ENCODE results near the gene ADRM1.

Gene ADRM1

DNA sequence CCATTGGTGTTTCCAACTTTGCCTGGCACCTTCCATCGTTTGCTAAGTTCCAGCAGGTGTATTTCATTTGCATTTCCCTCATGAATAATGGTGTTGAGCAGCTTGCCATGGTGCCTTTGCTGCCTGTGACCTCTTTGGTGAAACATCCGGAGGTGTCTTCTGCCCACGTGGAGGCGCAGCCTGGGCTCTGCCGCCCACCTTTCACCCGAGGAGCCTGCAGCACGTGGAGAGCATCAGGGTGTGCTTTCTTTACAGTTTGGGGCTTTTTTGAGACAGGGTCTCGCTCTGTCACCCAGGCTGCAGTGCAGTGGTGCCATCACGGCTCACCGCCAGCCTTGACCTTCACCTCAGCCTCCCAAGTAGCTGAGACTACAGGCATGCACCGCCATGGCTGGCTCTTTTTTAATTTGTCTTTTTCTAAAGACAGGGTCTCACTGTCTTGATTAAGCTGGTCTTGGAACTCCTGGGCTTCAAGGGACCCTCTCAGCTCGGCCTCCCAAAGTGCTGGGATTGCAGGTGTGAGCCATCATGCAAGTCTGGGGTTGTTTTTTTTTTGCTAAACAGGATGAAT is 3.0 kb upstream of the ADRM1 start:
- DNase-seq, result no peak

DNA sequence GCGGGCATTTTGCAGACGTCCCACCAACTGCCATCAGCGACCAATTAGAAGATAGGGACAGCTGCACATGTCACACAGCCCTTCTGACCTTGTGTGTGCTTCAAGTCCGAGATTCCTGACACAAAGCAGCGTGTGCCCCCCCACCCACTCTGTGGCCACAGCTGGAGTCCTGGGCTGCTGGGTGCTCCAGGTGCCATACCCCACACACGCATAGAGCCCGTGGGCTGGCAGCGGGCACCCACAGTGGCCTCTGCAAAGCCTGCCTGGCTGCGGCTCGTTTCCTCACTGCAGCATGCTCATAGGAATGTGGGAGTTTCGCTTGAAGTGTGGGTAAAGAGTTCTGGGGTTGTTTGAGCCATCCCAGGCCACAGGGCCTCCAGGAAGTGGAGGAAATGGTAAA is 2.5 kb upstream of the ADRM1 start:
- no peak for DNase-seq

DNA sequence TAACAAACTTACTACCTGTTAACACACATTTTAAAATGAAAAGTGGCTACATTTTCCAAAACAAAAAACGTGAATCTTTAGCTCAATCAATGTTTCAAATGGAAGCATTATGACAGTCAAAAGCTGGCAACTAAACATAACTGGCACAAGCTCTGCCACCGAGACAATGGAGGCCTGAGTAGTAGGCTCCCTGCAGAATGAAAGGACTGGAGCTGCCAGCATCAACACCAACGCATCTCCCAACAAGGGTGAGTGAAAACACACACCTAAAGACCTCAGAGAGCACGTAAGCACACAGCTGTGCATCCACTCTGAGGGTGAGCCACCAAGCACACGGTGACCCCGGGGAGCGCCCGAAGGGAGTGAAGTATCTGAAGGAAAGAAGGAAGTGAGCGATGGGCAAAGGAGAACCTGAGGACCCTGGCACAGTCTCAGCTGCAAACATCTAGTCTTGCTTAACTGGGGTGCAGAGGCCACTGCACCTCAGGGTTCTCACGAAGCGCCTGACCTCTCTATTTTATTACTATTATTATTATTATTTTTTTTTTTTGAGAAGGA is 1.6 kb upstream of the ADRM1 start:
- no peak for DNase-seq

DNA sequence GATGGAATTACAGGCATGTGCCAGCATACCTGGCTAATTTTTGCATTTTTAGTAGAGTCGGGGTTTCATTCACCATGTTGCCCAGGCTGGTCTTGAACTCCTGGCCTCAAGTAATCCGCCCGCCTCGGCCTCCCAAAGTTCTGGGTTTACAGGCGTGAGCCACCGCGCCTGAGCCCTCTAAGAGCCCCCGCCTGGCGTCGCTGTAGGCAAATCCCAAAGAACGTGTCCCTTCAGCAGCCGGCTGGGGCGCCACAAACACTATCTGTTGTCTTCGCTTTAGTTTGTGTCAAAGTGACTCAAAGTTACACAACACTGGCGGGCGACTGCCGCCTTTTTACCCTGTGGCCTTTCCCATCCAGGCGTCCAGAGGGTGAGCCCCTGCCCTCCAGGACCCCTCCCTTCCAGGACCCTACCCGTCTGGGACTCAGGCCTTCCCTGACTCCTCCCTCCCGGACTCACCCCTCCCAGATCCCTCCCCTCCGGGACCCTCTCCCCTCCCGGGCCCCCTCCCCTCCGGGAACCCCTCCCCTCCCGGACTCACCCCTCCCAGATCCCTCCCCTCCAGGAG is 940 bp upstream of the ADRM1 start:
- peak; percentile 93 for DNase-seq

DNA sequence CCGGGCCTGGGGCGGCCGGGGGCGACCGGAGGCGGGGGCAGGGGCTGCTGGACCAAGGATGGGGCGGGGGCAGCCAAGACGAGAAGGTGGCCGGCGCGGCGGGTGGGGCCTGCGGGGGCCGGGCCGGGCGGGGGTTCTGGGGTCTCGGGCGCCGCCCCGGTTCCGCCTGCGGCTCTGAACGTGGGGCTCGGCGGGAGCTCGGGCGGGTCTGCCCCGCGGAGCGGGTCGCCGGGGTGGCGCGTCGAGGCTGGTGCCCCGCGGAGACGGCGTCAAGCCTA is 204 bp downstream of the ADRM1 start:
- no peak for DNase-seq

DNA sequence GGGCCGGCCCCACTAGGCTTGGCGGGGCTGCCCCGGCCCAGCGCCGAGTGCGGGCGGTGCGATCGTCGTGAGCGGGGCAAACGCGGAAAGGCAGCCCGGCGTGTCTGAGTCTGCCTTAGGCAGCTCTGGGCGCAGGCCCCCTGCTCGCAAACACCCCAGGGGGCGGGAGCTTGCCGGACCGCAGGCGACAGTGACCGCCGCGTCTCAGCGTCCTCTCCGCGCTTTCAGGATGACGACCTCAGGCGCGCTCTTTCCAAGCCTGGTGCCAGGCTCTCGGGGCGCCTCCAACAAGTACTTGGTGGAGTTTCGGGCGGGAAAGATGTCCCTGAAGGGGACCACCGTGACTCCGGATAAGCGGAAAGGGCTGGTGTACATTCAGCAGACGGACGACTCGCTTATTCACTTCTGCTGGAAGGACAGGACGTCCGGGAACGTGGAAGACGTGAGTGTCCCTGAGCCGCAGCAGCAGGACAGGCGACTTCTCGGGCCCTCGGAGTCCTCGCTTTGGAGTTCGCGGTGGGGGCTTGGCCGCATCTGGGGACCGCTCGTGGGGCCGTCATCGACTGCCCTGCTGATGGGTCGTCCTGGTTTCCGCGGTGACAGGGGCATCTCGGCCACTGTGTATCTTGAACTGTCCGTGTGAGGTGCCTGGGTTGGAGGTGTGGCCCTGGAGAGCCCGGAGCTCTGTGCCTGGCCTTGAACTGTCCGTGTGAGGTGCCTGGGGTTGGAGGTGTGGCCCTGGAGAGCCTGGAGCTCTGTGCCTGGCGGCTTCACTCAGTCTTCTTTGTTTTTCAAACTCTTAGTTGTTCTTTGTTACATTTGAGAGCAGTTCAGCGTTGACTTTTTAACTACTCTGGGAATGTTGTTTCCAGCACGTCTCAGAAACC is 786 bp downstream of the ADRM1 start:
- peak; percentile 6 for DNase-seq

DNA sequence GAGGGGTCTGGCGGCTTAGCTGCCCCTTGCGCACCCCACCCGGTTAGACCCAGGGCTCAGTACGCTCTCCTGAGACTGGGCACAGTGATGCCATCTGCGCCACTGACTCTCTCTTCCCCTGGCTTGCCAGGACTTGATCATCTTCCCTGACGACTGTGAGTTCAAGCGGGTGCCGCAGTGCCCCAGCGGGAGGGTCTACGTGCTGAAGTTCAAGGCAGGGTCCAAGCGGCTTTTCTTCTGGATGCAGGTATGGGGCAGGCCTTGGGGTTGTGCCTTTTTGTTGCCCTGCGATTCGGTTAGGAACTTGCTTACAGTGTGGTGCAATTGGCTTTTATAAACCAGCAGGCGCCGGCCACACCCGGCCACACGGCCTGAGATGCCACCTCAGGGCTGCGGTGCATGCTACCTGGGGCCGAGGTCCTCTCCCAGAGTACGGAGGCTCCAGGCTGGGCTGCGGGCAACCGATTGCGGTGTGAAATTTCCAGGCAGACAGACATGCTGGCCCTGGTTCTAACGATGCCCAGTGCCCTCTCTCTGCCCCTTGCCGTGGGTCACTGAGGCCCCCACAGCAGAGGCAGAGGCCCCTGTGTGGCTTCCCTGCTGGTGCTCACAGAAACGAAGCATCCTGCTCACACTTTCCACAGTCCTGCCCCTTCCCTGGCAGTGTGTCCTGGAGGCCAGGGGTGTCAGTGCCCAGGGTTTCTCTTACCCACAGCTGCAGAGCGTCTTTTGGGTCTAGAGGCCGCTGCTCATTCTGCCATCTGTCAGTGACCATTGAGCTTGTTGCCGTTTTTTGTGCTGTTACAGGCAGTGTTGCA is 1.7 kb downstream of the ADRM1 start:
- no peak for DNase-seq

DNA sequence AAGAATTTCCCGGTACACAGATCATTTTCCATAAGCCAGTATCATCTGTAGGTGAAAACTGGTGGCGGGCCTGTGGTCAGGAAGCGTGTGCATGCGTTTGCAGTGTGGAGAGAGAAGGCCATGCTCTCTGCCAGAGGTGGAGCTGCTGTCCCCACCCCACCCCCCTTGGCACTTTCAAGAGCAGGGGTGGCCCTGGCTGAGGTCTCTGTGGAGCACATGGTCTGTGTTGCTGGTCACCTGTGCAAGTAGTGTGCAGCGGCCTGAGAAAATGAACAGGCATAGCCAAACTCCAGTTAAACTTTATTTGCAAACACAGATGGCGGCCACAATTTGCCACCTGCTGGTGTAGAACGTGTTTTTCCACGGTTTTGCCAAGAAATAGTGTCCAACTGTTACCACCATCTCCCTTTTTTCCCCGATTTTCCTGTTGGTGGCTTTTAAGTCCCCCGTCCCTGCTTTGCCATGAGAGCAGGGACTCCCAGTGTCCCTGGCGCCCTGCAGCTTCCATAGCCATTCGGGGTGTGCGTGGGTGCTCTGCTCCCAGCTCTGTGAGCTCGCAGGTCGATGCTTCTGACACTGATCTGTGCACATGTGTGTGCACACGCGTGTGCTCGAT is 2.5 kb downstream of the ADRM1 start:
- no peak for DNase-seq

DNA sequence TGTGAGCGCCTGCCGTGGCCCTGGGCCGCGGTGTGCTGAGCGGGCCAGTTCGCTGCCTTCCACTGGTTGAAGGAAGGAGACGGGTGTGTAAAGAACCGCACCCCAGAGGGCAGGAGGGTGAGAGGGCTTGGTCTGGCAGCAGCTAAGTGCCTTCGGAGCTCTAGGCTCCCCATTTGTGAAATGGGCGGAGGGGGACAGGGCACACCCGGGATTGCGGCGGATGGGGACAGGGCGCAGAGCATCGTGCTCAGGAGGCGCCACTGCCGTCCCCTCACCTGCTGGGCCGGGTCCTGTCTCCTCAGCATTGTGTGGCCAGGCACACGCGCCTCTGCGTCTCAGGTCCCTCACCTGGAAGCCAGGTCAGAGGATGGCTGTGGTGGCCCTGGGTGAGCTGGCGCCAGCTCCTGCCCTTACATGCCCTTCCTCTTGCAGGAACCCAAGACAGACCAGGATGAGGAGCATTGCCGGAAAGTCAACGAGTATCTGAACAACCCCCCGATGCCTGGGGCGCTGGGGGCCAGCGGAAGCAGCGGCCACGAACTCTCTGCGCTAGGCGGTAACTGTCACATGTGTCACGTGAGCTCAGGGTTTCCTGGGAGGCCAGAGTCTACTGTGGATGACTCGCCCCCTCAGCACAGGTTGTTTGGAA is 3.1 kb downstream of the ADRM1 start:
- DNase-seq, result no peak

DNA sequence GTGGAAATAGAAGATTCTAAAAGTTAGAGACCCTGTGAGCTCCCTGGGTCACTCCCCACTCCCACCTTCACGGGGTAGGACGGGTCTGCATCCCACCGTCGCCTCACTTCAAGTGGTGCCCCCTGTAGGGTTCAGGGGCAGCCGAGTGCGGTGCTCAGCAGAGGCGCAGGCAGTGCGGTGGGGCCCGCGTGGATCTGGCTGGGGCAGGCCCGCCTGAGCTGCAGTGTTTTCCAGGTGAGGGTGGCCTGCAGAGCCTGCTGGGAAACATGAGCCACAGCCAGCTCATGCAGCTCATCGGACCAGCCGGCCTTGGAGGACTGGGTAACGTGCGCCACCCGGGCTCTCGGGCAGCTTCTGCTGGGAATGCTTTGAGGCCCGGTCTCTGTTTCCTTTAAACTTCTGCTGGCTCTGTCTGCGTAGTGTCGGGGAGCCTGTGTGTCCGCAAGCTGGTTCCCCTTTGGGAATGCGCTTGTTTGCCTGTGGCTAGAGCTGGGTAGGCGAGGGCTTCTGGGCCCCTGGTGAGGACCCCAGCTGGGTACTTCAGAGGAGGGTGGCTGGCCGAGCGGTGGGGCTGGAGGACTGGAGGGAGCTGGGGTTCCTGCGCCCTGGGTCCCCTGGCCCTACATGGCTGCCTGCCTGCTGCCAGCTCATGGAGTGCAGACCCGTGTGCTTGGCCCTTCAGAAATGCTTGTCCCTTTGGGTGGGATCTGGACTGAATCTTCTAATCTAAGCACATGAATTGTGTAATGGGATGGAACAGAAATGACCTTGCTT is 3.8 kb downstream of the ADRM1 start:
- no peak for DNase-seq

DNA sequence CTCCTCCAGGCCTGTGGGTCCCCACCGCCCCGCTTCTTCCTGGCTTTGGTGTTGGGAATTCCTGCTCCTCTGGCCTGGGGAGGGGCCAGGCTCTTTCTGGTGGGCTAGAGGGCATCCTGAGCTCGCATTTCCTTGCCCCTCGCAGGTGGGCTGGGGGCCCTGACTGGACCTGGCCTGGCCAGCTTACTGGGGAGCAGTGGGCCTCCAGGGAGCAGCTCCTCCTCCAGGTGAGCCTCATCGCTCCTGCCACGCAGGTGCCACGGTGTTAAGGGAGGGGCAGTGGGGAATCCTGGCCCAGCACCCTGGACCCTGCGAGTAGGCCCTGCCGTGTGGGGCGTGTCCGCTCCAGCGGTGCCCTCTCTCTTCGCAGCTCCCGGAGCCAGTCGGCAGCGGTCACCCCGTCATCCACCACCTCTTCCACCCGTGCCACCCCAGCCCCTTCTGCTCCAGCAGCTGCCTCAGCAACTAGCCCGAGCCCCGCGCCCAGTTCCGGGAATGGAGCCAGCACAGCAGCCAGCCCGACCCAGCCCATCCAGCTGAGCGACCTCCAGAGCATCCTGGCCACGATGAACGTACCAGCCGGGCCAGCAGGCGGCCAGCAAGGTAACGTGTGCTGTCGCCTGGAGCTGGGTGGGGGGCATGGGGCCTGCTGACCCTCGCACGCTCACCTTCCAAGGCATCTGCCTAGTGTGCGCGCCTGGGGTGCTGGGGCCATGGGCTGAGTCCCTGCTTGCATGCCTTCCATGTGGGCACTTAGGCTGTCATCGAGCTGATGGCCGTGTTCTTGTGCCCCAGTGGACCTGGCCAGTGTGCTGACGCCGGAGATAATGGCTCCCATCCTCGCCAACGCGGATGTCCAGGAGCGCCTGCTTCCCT is 4.7 kb downstream of the ADRM1 start:
- no peak for DNase-seq

DNA sequence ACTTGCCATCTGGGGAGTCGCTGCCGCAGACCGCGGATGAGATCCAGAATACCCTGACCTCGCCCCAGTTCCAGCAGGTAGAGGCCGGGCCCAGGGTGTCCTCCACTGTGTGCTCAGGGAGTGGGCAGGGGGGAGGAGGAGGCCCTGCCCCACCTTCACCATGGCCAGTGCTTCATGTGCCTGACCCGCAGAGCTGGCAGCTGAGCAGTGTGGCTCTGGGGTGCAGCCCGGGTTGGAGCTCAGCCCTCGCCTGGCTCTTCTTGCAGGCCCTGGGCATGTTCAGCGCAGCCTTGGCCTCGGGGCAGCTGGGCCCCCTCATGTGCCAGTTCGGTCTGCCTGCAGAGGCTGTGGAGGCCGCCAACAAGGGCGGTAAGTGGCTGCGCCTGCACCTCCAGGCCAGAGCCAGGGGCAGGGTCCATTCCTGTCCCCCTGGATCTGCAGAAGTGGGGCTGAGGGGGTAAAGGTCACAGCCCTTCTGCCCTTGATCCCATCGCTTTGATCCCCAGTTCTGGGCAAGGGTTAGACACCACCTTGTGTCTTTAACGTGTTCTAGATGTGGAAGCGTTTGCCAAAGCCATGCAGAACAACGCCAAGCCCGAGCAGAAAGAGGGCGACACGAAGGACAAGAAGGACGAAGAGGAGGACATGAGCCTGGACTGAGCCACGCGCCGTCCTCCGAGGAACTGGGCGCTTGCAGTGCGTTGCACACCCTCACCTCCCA is 5.5 kb downstream of the ADRM1 start:
- DNase-seq, result no peak

DNA sequence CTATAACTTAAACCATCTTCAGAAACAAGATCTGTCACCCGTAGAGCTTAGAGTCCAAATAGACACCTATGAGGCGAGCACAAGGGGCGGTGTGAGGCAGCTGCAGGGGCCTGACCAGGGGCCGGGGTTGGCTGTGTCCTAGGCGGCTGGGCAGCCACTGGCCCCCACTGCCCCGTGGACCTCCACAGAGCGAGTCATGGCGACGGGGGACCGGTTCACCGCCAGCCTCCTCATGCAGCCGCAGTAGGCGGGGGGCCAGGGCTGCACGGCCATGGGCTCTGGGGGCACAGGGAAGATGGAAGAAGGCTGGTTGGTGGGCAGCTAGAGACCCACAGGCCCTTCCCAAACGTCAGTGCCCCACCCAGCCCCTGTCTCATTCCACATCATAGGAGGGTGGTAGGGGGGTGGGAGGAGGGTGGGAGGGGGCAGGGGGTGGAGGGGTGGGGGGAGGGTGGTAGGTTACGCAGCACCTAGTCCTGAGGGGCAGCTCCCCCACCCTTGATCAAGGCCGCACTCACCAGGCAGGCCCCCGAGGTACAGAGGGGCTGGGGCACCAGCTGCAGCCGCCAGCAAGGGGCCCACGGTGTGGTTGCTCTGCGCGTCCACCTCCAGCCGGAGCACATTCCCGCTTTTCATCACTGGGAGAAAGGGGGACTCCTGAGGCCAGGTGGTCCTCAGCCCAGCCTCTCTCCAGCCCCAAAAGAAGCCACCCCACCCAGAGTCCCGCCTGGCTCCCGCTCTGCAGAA is 6.6 kb downstream of the ADRM1 start:
- DNase-seq, result no peak

DNA sequence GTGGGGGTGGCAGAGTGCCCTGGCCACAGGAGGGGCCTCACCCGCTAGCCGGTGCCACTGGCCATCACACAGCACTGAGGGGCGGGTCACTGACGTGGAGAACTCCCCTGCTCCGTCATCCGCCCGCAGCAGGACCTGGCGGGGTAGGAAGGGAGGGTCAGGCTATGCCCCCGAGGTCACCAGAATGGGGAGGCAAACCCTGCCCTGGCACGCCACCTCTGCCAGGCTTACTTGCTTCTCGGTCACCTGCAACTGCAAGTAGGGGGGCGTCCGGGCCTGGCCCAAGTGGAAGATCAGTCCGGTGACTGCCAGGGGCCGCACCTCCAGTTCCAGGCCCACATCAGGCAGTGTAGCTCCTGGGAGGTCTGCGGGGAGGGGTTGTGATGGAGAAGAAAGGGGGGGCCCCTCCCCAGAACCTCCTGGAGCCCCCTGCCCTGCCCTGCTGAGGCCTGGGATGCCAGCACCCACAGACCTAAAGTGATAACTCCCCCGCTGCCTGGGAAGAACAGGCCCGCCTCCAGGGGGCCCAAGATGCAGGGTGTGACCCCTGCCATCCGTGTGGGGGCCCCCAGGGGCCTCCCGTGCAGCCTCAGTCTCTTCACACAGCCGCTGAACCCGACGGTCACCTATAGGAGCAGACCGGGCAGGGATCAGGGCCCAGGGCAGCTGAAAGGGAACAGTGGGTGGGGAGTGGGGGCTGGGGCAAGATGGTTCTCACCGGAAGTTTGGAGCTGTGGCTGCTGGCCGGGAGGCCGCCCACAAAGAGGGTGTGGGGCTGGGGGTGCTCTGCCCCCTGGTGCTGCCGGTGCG is 7.4 kb downstream of the ADRM1 start:
- DNase-seq, result no peak

DNA sequence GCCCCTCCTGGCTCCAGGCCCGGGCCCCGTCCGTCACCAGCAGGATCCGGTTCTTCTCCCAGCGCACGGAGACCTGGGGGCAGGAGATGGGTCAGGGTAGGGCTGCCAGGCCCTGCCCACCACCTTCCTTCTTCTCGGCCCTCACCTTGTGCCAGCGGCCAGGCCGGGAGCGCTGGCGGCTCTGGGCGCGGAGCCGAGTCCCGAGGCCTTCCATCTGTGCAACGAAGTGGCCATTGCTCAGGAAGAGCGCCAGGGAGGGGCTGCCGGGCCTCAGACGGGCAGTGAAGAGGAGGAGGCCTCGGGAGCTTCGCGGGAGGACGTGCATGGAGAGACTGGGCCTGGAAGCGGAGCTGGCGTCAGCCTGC is 7.9 kb downstream of the ADRM1 start:
- no peak for DNase-seq

DNA sequence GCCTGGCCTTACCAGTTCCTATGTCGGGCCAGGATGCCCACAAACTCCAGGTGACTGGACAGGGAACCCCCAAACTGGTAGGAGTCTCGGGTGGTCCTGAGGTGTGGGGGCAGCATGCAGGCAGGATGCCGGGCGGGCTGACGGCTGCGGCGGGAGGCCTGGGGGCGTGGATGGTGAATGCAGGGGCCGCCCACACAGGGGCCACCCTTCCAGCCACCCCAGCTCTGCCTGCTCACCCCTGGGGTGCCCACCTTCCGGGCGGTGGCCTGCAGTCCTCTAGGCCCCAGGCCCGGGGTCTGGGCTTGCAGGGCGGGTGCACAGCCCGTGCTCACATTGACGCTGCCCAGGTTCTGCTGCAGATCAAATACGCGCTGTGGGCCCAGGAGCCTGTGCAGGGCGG is 8.4 kb downstream of the ADRM1 start:
- no peak for DNase-seq

DNA sequence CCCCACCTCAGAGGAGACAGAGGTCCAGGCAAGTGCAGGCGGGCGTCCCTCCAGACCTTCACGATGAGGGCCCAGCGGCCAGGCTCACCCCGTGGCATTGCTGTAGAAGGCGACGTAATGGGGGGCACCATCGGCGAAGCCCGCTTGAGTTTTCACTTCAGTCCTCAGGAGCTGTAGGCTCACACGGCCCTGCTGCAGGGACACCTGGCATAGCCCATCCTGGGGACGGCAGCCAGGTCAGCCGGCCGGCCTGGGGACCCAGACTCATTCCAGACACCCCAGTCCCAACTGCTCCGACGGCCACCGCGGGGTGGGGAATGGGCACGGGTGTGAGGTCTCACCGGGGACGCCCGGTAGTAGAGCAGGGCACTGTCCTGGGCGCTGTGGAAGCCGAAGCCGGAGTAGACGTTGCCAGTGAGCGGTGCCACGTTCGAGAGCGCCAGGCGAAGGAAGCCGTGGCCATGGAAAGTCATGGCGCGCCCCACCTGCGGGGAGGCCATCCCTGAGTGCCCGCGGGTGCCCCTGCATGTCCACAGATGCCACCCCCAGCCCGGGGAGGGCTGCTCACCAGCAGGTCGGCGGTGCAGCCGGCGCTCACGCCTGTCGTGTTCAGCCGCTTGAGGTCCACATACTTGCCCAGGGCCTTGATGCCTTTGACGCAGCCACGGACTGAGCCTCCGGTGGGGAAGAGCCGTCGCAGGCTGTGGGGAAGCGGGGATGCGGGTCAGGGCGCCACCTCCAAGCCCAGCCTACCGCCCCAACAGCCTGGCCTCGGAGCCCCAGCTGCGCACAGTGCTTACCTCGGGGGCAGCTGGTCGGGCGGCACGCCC is 9.2 kb downstream of the ADRM1 start:
- DNase-seq, result no peak

DNA sequence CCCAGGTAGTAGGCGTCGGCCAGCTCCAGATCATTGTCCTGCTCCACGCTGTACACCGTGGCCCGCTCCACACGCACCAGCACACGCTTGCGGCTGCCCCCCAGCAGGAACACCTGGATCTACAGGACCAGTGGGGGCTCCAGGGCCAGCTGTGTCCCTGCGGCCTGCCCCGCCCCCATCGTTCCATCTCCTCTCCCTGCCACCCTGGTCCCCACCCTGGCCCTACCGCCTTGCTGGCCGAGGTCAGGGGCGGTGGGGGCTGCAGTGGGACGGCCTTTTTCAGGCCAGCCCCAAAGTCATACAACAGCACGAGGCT is 9.8 kb downstream of the ADRM1 start:
- DNase-seq, result no peak

Data from fibroblast of skin of right quadriceps (primary cell).